22Rv1 (cell line): ENCODE measurements around the gene ZNF444.

ENCODE experiments used
- CTCF ChIP-seq: fragments of 450-650 bp; IDR thresholded peaks from 2 replicates; pipeline ENCODE4 v1.5.1; 2017; ENCODE audit warnings: mild to moderate bottlenecking
- ZFX ChIP-seq: fragments of 450-650 bp; IDR thresholded peaks from 2 replicates; pipeline ENCODE4 v1.6.1; 2017; ENCODE audit warnings: antibody characterized with exemption, borderline replicate concordance

GRCh38 chr19:56144376-56144775 is 3.3 kb downstream of the ZNF444 start:
- no peak for TF ChIP-seq CTCF
- TF ChIP-seq ZFX: no peak
